Muscle layer of duodenum (tissue), 2 donors: ENCODE data around the gene ELFN1.
"Not testable (repeated sequence)": the region's sequence is repeated elsewhere in the genome, so short reads cannot be mapped to it uniquely, and the experiment has no call there.

Source experiments
- H3K27ac ChIP-seq: one replicate; pipeline ENCODE4 v1.7.0; 2013; ENCODE audit warnings: mild to moderate bottlenecking, low read length
- H3K27me3 ChIP-seq: one replicate; pipeline ENCODE4 v1.7.0; 2013; ENCODE audit warnings: low read depth, mild to moderate bottlenecking, control low read depth, low read length
- H3K36me3 ChIP-seq, 2 donors: one replicate each; pipeline ENCODE4 v1.7.0; 2013; ENCODE audit warnings: low read length in 2 of 2, control low read depth in 1 of 2, mild to moderate bottlenecking in 1 of 2; ENCODE audit not compliant: insufficient read depth in 2 of 2, control insufficient read depth in 1 of 2
- H3K4me1 ChIP-seq, 2 donors: one replicate each; pipeline ENCODE4 v1.7.0; 2013; ENCODE audit warnings: low read length in 2 of 2, mild to moderate bottlenecking in 2 of 2, control low read depth in 1 of 2, moderate library complexity in 1 of 2; ENCODE audit not compliant: insufficient read depth in 2 of 2, control insufficient read depth in 1 of 2
- H3K4me3 ChIP-seq, 2 donors: one replicate each; pipeline ENCODE4 v1.7.0; 2013; ENCODE audit warnings: low read length in 2 of 2, low read depth in 1 of 2, mild to moderate bottlenecking in 1 of 2
- H3K9me3 ChIP-seq, 2 donors: one replicate each; pipeline ENCODE4 v1.7.0; 2013; ENCODE audit warnings: low read length in 2 of 2, control low read depth in 1 of 2, mild to moderate bottlenecking in 1 of 2; ENCODE audit not compliant: control insufficient read depth in 1 of 2
- donor health status: healthy.

Gene ELFN1

DNA sequence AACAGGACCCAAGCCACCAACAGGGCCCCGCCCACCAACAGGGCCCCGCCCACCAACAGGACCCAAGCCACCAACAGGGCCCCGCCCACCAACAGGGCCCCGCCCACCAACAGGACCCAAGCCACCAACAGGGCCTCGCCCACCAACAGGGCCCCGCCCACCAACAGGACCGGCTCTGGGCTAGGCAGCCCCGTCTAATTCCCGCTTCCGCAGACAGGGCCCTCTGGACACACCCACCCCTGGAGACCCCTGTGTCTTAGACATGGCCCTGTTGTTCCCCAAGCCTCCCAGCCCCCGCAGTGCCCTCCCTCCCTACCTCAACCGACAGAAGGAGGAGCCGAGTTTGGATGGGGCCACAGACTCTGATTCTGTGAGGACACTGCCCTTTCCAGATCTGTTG lies 49.2 kb downstream of the ELFN1 start:
- not testable (repeated sequence) for H3K36me3 ChIP-seq, H3K4me1 ChIP-seq, H3K9me3 ChIP-seq, H3K27me3 ChIP-seq, H3K4me3 ChIP-seq, H3K27ac ChIP-seq

DNA sequence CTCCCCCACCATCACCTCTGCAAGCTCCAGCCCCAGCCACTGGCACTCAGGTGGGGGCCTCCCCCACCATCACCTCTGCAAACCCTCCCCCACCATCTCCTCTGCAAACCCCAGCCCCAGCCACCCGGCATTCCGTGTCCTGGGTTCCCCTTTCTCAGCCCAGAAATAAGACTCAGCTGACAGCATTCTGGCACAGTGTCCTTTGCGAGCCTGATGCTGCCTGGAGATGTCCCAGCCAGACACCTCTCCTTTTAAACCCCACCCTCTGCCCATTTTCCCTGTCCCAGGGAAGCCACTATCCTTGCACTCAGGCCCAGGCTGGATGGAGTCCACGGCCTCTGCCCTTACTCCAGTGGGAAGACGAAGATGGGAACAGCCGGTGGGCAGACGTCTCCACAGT lies 49.8 kb downstream of the ELFN1 start:
- no peaks in the 10 kb centered on the region for H3K36me3 ChIP-seq
- H3K4me3 ChIP-seq: no peak overlapping the region
- H3K27ac ChIP-seq: no peak overlapping the region
- H3K9me3 ChIP-seq: peaks cover 0 to 2% of the 10 kb centered on the region in 2 donors
- H3K4me1 ChIP-seq: no peaks in the 10 kb centered on the region
- no peaks in the 10 kb centered on the region for H3K27me3 ChIP-seq

GRCh38 chr7:1720326-1720725 lies 50.2 kb downstream of the ELFN1 start:
- H3K27me3 ChIP-seq: no peaks in the 10 kb centered on the region
- H3K4me1 ChIP-seq: no peaks in the 10 kb centered on the region
- no peak overlapping the region for H3K4me3 ChIP-seq
- no peak overlapping the region for H3K27ac ChIP-seq
- H3K9me3 ChIP-seq: no peaks in the 10 kb centered on the region
- no peaks in the 10 kb centered on the region for H3K36me3 ChIP-seq

DNA sequence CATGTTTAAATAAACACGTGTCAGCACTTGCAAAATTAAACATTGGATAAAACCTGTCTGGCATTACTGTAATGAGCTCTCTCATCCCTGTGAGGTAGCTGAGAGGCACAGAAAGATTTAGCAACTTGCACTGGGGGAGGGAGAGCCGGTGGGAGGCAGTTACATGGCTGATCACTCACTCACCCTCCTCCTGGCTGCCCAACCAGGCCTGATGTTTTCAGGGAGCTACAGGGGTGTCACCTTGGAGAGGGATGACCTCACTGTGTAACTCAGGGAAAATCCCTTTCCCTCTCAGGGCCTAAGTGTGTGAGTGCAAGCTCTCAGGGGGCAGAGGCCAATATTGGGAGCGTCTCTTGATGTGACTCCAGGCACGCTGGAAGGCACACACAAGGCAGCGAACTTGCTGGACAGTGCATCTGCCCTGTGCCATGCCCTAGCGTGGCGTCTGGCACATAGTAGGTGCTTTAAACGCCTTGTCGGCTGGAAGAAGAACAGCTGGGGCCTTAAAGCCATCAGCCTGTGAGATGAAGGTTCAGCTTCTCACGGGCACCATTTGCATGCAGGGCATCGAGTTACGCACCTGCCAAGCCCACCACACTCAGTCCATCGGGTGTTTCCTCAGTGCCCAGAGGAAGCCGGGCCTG lies 51.1 kb downstream of the ELFN1 start:
- Histone ChIP-seq H3K4me3 (no peak overlapping the region), H3K36me3 (no peaks in the 10 kb centered on the region), H3K9me3 (no peaks in the 10 kb centered on the region), H3K4me1 (no peaks in the 10 kb centered on the region), H3K27ac (no peak overlapping the region), H3K27me3 (no peaks in the 10 kb centered on the region)

GRCh38 chr7:1723254-1723653 lies 53.2 kb downstream of the ELFN1 start:
- Histone ChIP-seq H3K4me3 (no peak overlapping the region), H3K27me3 (no peaks in the 10 kb centered on the region), H3K36me3 (no peaks in the 10 kb centered on the region), H3K4me1 (no peaks in the 10 kb centered on the region), H3K9me3 (no peaks in the 10 kb centered on the region), H3K27ac (no peak overlapping the region)

GRCh38 chr7:1724118-1724910 lies 54.2 kb downstream of the ELFN1 start:
- no peaks in the 10 kb centered on the region for H3K4me1 ChIP-seq
- H3K27me3 ChIP-seq: no peaks in the 10 kb centered on the region
- peaks cover 0 to 7% of the 10 kb centered on the region in 2 donors for H3K9me3 ChIP-seq
- no peak overlapping the region for H3K27ac ChIP-seq
- no peak overlapping the region for H3K4me3 ChIP-seq
- no peaks in the 10 kb centered on the region for H3K36me3 ChIP-seq

DNA sequence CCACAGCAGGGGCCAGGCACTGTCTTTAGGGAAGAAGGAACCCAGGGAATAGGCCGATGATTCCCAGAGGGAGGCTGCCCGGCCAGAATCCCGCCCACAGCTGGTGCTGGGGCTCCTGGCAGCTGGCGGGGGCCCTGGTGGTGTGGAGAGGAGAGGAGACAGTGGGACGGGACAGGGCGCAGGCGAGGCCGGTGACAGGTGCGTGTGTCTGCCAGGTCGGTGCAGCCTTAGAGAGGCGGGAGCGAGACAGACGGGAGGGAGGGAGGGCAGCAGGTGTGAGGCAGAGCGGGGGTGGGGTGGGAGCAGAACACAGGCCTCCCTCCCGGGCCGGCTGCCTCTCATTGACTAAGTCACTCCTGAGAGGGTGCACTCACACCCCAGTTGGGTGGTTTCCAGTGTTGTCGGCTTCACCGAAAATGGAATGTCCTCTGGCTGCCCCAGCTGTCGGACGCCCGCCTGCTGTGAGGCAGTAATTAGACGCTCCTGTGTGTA lies 55.2 kb downstream of the ELFN1 start:
- peaks cover 3 to 16% of the 10 kb centered on the region in 2 donors for H3K9me3 ChIP-seq
- H3K36me3 ChIP-seq: no peaks in the 10 kb centered on the region
- H3K27me3 ChIP-seq: no peaks in the 10 kb centered on the region
- no peak overlapping the region for H3K27ac ChIP-seq
- H3K4me1 ChIP-seq: no peaks in the 10 kb centered on the region
- no peak overlapping the region for H3K4me3 ChIP-seq

- Histone ChIP-seq H3K4me1 (no peaks in the 10 kb centered on the region), H3K36me3 (no peaks in the 10 kb centered on the region), H3K4me3 (no peak overlapping the region), H3K9me3 (peaks cover 3 to 16% of the 10 kb centered on the region in 2 donors), H3K27ac (no peak overlapping the region), H3K27me3 (no peaks in the 10 kb centered on the region)
These were observed 55.9 kb downstream of the ELFN1 start for GRCh38 chr7:1725766-1726630.

- Histone ChIP-seq H3K36me3 (no peaks in the 10 kb centered on the region), H3K4me1 (no peaks in the 10 kb centered on the region), H3K9me3 (peaks cover 3 to 16% of the 10 kb centered on the region in 2 donors), H3K27me3 (no peaks in the 10 kb centered on the region), H3K4me3 (no peak overlapping the region), H3K27ac (no peak overlapping the region)
These were observed 57.0 kb downstream of the ELFN1 start for GRCh38 chr7:1727079-1727478.

GRCh38 chr7:1727812-1728570 lies 57.9 kb downstream of the ELFN1 start:
- Histone ChIP-seq H3K9me3 (peaks cover 3 to 16% of the 10 kb centered on the region in 2 donors), H3K27me3 (no peaks in the 10 kb centered on the region), H3K27ac (no peak overlapping the region), H3K36me3 (no peaks in the 10 kb centered on the region), H3K4me1 (no peaks in the 10 kb centered on the region), H3K4me3 (no peak overlapping the region)
